ENCODE measurements around the gene UNKL.

UNKL gene

GRCh38 chr16:1320658-1321240 lies 93.8 kb downstream of the UNKL start:
- no peak for DNase-seq

- no peak for DNase-seq
These were observed 94.4 kb downstream of the UNKL start for GRCh38 chr16:1320097-1320496.

- no peak for DNase-seq
These were observed 95.5 kb downstream of the UNKL start for GRCh38 chr16:1319041-1319440.

- no peak for DNase-seq
These were observed 96.3 kb downstream of the UNKL start for GRCh38 chr16:1318268-1318545.

GRCh38 chr16:1317479-1318267 lies 96.8 kb downstream of the UNKL start:
- DNase-seq, result no peak

- no peak for DNase-seq
These were observed 98.5 kb downstream of the UNKL start for GRCh38 chr16:1316033-1316405.

- no peak for DNase-seq
These were observed 99.1 kb downstream of the UNKL start for GRCh38 chr16:1315081-1316032.

GRCh38 chr16:1314399-1315068 lies 100.0 kb downstream of the UNKL start:
- no peak for DNase-seq

GRCh38 chr16:1313721-1314369 lies 100.7 kb downstream of the UNKL start:
- no peak for DNase-seq
